ENCODE results near the gene TAS2R13.

The TAS2R13 gene

DNA sequence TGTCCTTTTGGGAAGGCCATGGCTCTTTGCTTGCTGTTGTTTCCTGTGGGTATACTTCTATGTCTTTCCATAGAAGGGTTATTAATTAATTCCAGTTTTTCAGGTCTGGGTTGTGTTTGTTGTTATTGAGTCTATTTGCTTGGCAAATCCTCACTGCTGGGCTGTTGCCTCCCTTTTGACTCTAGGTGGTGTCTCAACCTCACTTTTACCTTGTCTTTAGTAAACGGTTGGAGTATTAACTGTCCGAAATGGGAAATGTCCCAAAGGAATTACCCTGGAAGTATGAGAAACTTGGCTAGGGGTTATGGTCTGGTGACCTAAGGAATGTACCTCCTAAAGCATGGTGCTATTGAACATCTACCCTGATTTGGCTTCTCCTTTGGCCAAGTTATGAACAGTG is 42.0 kb downstream of the TAS2R13 start:
- DNase-seq = peak; percentile 1 to 23

DNA sequence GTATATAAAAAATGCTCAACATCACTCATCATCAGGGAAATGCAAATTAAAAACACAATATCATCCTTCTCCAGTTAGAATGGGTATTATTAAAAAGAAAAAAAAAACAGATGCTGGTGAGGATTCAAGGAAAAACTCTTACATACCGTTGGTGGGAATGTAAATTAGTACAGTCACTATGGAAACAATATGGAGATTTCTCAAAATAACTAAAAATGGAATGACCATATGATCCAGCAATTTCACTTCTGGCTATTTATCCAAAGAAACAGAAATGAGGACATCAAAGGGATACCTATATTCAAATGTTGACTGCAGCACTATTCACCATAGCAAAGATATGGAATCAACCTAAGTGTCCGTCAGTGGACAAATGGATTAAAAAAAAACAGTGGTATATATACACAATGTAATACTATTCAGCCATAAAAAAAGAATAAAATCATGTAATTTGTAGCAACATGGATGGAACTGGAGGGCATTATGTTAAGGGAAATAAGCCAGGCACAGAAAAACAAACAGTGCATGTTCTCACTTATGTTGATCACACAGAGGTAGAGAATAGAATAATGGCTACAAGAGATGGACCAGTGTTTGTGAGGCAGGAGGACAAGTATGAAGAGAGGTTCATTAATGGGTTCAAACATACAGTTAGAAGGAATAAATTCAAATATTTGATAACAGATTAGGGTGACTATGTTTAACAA is 45.7 kb downstream of the TAS2R13 start:
- DNase-seq = peak in 1 of 2 experiments; percentile 1

DNA sequence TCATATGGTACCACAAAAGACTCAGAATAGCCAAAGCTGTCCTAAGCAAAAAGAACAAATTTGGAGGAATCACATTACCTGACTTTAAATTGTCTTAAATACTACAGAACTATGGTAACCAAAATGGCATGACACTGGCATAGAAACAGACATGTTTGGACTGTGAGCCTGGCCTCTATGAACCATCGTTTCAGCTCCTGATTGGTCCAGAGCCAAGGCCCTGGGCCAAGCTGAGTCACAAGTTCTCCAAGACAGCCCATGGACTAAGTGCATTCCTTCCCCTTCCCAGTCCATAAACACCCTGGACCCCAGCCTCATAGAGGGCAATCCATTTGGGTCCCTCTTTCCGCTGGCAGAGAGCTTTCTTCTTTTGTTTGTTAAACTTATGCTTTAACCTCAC is 48.0 kb downstream of the TAS2R13 start:
- DNase-seq = no peak

Data from NCI-H526 (cell line).